GM19468 (cell line): Measurements from ENCODE around the gene ACMSD.

Experiments
- ATAC-seq: cut with Tn5 transposase; IDR thresholded peaks from one replicate; pipeline ENCODE4 v1.9.1; 2021; ENCODE audit warnings: mild to moderate bottlenecking, moderate library complexity, moderate number of reproducible peaks; ENCODE audit not compliant: unreplicated experiment; ENCODE audit errors: extremely low read depth

Gene ACMSD

DNA sequence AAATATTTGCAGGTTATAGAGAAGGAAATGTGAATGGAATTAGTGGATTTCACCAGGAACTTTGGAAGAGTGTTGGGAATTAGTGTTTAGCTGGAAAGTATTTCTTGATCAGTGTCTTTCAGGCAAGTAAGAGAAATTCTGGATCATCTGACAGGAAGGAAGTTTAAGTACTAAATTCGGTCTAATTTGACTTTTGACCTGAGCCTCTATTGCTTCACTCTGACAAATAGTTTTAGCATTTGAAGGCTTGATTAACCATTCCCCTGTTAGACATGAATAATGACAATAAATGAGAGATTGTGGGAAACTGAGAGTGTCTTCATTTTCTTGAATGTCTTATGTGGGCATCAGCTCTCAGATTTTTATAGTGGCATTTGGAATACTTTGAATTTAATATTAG, 96.2 kb downstream of the ACMSD start:
- no peak for ATAC-seq

DNA sequence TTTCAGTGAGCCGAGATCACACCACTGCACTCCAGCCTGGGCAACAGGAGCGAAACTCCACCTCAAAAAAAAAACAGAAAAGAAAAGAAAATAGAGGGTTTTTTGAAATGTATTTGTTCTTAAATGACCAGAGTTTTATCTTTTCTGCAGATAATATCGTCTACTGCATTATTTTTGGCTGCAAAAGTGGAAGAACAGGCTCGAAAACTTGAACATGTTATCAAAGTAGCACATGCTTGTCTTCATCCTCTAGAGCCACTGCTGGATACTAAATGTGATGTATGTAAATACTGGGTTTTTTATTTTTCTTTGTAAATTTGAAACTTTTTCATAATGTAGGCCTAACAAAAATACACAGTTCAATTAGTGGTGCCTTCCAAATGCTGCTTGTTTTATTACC, 98.3 kb downstream of the ACMSD start:
- no peak for ATAC-seq

GRCh38 chr2:134943540-134943939, 105.1 kb downstream of the ACMSD start:
- ATAC-seq = no peak

DNA sequence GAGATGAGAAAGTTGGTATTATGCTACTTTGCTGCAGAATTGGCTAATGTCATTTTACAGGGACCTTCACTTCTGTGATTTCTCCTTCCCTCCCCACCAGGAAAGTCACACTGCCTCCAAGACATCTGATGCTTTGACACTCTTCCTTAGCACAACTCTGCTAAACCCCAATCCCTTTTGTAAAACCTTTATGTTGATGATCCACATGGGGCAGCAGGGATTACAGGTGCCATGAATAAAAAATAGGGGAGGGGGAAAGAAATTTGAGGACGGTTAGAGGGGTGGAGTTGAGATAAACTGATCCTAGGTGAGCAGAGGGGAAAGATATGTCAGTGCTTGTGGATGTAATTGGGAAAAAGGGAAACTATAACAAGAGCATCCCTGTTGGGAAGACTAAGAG, 106.6 kb downstream of the ACMSD start:
- ATAC-seq = no peak

GRCh38 chr2:134946073-134946472, 107.7 kb downstream of the ACMSD start:
- ATAC-seq = no peak

- no peak for ATAC-seq
Measured at GRCh38 chr2:134949981-134950708, 111.7 kb downstream of the ACMSD start.

DNA sequence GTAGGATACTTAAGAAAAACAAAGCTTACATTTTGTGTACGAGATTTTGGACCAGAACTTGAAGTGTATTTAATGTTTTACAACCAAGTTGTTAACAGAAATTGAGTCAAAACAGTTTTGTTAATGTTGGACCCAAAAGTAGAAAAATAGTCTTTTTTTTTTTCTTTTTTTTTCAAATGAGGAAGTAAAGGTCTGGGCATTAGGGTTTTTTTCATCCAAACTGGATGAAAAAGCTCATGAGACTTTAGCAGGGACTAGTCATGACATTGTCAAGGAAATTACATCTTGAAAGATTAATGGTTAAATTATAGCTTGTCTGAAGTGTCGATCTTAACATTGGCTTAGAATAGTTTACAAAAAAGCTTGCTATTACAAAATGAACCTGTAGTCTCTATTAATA, 112.5 kb downstream of the ACMSD start:
- no peak for ATAC-seq
